Stimulated activated CD8-positive, alpha-beta memory T cell treated with anti-CD3 and anti-CD28 coated beads, Interleukin-7, amount 100 ng/mL, for 48 hours (primary cell): Measurements from ENCODE around the gene ARHGEF3.
A peak's percentile ranks its signal among the peaks of the same experiment; 100 is the strongest.
"Not testable (repeated sequence)": the region's sequence is repeated elsewhere in the genome, so short reads cannot be mapped to it uniquely, and the experiment has no call there.

Experiments used
- DNase-seq, 2 donors: peaks; one replicate each; pipeline ENCODE4 v3.0.0-alpha.2; 2020; ENCODE audit warnings: low read depth in 1 of 2; ENCODE audit errors: extremely low read depth in 1 of 2

The ARHGEF3 gene

GRCh38 chr3:56773986-56774385, 27.8 kb downstream of the ARHGEF3 start:
- DNase-seq = no peak

DNA sequence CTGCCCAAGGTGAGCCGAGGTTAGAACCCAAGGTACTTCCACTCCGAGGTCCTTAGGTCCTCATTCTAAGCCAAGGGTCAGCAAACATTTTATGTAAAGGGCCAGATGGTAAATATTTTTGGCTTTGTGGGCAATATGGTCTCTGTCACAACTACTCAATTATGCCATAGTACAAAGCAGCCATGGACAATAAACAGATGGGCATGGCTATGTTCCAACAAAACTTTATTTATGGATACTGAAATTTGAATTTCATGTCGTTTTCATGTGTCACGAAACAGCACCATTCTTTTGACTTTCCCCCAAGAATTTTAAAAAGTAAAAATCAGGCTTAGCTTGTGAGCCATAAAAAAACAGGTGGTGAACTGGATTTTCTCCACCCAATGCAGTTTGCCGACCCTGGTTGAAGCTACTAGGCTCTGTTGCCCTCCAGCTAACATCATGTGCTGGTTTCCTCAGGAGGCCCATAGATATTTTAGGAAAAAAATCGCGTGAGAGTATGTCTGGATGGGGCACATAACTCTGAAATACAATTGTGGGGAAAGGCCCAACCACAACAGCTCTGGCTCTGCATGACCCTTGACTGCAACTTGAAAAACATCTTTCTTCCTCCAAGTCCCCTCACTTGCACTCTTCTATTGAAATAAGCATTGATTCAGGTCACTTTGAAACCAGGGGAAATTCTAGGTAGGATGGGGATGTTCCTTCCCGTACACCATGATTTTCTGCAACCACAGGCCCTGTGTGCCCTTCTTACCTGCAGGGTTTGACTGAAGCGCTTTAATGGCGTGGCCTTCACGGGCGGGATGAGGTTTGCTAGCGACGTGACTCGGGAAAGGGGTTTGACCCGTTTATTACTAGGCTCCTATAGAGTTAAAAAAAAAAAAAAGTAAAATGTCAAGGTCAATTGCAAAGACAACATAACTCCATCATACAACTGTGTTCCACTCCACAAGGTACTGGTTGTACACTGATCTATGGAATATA, 28.5 kb downstream of the ARHGEF3 start:
- DNase-seq = no peak

- DNase-seq = no peak
These were observed 30.4 kb downstream of the ARHGEF3 start for GRCh38 chr3:56771376-56771775.

DNA sequence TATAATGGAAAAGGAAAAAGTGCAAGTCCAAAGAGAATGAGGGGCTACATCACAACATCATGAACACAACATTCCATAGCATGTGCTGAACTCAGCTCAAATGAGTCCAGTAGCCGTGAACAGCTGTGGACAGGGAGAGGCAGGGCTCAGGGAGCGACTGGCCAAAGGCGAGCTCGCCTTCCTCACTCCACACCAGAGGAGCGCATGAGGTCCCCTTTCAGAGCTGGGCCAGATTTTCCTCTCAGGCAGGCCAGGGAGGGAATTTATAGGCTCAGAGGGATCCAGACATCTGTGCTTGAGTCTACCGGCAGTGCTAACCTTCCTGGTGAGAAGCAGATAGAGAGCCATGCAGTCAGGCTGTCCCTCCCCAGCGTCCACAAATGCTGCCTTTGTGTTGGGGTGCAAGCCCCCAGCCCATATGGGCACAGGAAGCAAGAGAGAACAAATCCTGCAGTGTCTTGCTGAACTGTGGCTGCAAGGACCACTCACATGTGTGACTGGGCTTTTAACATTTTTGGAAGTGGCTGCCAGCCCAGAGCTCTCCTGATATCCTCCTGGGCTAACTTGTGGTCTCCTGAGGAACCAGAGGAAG, 32.5 kb downstream of the ARHGEF3 start:
- no peak for DNase-seq

DNA sequence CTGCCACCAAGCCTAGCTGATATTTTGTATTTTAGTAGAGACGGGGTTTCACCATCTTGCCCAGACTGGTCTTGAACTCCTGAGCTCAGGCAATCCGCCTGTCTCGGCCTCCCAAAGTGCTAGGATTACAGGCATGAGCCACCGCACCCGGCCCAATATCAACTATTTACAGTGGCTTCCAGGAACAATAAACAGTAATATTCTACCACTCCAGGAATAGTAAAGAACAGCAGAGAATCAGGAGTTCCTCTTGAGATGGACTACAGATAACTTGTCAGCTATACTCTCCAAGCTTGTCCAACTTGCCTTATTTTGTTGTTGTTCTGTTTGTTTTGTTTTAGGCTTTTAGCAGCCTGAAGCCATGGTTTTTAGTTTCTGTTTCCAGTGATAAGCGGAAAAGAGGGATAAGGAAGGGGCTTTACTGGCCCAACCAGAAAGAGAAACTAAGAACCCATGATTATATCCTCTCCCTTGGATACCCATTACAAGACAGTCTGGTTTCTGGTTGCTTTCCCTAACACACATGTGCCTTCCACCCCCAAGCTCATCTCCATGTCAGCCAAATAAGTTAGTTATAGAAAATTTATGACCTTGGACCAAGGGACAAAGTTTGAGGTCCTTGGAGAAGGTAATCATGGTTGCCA, 36.7 kb downstream of the ARHGEF3 start:
- DNase-seq = no peak

DNA sequence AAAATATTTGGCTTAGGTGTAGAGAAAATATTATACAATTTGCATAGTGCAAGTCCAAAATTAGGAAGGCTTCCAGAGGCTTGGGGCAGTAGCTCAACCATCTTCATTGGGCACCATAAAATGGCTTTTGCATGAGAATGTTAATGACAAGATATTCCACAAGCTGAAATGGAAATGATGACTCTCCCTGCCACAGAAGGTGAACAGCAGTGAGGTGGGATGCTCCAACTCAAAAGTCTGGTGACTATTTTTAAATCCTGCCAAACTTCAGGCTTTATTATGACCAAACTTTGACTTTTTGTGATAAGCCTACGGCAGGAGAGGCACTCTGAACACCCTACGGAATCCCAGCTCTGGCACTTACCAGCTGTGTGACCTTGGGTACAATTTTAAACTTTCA, 37.6 kb downstream of the ARHGEF3 start:
- no peak for DNase-seq

GRCh38 chr3:56763233-56763632, 38.5 kb downstream of the ARHGEF3 start:
- no peak for DNase-seq

GRCh38 chr3:56762718-56763117, 39.0 kb downstream of the ARHGEF3 start:
- DNase-seq = no peak

DNA sequence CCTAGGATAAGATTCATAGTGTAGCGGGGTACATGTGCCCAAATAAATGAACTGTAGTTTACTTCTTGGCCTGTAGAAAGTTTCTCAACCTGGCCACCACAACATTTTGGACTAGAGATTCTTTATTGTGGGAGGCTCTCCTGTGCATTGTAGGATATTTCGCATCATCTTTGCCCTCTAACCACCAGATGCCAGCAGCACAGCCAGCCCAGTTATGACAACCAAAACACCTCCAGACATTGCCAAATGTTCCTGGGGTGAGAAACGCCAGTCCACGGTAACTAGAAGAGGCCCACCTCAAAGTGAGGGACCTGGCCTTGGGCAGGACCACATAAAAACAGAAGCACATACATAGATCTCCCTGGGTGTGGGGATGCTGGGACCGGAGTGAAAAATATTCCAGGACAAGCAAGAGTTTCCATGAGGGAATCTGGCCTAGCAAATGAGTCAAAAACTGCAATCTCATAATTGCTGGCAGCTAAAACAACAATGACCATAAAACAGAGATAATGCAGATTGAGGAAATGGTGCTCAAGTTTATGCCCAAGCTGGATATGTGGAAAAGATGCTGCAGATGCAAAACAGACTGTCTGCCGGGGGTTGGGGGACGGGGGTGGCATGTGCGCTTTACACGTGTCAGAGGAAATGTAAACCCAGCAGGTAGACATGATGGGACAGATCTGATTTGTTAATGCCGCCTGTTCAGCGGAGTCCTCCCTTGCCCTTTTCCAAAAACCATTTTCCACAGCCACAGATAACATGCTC, 39.7 kb downstream of the ARHGEF3 start:
- DNase-seq = no peak

GRCh38 chr3:56761023-56761422, 40.7 kb downstream of the ARHGEF3 start:
- no peak for DNase-seq

DNA sequence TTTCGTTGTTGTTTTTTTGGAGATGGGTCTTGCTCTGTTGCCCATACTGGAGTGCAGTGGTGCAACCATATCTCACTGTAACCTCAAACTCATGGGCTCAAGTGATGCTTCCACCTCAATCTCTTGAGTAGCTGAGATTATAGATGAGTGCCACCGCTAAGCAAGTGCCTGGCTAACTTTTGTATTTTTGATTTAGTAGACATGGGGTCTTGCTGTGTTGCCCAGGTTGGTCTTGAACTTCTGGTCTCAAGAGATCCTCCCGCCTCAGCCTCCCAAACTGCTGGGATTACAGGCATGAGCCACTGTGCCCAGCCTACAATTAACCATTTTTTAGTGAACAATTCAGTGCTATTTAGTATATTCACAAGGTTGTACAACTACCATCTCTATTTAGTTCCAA, 42.2 kb downstream of the ARHGEF3 start:
- no peak for DNase-seq

DNA sequence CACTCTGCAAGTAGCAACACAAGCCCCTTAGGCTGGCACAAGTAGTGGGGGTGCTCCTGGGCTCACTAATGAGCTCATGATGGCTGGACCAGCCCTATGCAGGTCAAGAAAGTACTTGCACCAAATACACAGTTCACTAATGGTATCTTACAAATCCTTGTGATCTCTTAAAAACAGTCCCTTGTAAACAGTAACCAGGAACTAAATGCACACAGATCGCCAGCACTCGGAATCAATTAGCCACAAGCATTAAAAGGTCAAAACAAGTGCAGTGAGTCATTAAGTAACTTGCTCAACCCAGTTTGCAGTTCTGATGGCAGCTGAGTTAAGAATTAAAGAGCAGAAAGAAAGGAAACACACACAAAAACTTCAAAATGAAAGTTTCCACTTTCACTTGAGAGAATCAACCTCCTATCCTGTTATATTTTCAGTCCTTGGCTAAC, 43.2 kb downstream of the ARHGEF3 start:
- no peak for DNase-seq

- DNase-seq = not testable (repeated sequence)
These were observed 43.7 kb downstream of the ARHGEF3 start for GRCh38 chr3:56758042-56758441.

- no peak for DNase-seq
These were observed 46.9 kb downstream of the ARHGEF3 start for GRCh38 chr3:56754741-56755417.

- peak in 1 of 2 donors; percentile 44 for DNase-seq
These were observed 48.4 kb downstream of the ARHGEF3 start for GRCh38 chr3:56753206-56753820.

DNA sequence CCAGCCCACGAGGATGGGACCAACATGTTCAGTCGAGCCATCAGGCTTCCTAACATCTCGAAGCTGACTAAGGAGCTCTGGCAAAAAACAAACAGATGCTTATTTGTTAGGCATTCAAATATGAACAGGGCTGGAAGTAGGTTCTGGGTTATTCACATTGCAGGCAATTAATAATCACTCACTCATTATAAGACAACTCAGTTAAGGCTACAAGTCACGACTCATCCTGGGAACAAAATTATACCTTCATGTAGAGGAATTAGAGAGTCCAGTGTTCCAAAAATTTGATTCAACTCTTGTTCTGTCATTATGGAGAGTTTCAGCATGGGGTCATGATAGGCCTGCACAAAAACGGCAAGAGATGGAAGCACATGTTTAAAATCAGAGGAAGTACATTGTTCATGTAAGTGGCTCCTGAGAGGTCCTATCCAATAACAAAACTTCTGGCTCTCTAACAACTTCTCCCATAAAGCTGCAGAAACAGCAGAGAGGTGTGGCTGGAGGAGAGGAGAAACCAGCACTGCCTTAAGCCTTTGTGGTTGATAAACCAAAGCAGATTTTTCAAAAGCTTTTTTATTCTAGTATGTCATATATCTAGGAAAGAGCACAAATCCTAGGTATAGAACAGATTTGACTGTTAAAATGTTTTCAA, 50.6 kb downstream of the ARHGEF3 start:
- DNase-seq = no peak

DNA sequence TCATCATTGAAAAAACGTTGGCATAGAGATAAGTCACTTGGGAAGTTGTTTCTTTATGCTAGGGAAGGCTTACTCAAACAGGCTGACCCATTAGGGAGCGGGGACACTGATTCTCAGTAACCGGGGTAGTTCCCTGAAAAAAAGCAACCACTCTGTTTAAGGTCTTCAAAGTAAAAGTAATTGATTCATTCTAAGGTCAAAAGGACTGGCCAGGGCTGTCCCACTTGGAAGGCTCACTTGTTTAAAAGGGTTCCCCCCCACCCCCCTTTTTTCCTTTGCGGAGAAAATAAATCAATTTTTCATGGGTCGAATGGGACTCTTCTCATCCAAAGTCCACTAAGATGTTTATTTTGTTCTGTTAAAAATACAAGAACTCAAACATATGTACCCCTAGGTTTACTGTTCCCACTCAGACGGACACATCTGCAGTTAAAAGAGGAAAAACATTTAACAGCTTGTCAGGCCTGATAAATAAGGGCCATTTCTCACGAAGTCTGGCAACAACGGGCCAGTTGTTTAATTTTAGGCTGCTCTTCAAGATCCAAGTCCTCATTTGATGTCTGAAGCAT, 53.0 kb downstream of the ARHGEF3 start:
- no peak for DNase-seq

GRCh38 chr3:56747150-56747549, 54.6 kb downstream of the ARHGEF3 start:
- DNase-seq = no peak

DNA sequence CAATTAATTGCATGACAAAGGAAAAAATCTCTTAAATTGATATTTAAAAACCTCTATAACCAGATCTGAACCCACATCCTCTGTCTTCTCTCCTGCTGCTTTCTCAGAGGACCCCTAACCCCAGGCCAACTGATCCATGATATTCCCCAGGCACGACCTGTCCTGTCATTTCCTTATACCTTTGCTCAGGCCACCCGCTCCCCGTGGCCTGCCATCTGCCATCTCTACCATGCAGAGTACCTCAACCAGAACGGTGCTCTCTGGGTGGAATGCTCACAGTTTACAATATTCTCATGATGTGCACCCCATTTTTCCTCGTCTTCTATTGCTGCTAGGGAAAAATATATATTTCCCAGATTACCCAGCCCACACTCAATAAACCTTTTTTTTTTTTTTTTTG, 57.7 kb downstream of the ARHGEF3 start:
- DNase-seq = no peak
